Epithelial cell of proximal tubule (primary cell): ENCODE data around the gene RUNX2. TPM values are rescaled to one million over a fixed set of nuclear protein-coding genes. Genes with fewer than 3 reads are reported as not detected.

Experiments
- DNase-seq: peaks from one replicate; pipeline ENCODE4 v3.0.0-alpha.2; 2011; ENCODE audit warnings: low read depth
- H3K4me3 ChIP-seq: 2 replicates; pipeline ENCODE4 v1.5.1; 2011; ENCODE audit warnings: low read depth, mild to moderate bottlenecking, low read length
- total RNA-seq: library from RNA; depleted of rRNA; stranded (reverse); fragments of >200 nt; gene quantifications from 2 replicates; pipeline ENCODE4 v1.2.3, GENCODE V29; 2015
- TF ChIP-seq, protein P1 (sequence below): conservative IDR thresholded peaks from 2 replicates; pipeline ENCODE4 v1.5.1; 2012; ENCODE audit warnings: low read depth, mild to moderate bottlenecking, low read length

Gene RUNX2
- total RNA-seq, 1 donor from 2014 or later, result 13.1 TPM

DNA sequence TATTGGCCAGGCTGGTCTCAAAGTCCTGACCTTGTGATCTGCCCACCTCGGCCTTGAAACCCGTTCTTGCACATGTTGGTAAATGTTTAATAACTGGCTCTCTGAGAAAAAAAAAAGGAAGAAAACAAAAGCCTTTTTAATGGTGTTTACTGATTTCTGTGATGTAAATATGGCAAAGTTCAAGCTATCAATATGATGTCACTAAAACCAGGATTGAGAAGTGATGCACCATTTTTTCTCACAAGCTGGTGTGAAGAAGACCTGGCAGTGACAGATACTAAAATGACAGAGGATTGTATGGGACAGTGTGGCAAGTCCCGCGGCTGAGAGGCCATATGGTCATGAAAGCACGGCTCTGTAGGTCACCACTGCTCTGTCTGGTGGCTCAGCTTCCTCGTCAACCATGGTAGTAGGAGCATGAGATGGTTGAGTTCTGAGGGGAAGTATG is 245.9 kb downstream of the RUNX2 start:
- no peak overlapping the region for H3K4me3 ChIP-seq
- TF ChIP-seq, protein P1, sequence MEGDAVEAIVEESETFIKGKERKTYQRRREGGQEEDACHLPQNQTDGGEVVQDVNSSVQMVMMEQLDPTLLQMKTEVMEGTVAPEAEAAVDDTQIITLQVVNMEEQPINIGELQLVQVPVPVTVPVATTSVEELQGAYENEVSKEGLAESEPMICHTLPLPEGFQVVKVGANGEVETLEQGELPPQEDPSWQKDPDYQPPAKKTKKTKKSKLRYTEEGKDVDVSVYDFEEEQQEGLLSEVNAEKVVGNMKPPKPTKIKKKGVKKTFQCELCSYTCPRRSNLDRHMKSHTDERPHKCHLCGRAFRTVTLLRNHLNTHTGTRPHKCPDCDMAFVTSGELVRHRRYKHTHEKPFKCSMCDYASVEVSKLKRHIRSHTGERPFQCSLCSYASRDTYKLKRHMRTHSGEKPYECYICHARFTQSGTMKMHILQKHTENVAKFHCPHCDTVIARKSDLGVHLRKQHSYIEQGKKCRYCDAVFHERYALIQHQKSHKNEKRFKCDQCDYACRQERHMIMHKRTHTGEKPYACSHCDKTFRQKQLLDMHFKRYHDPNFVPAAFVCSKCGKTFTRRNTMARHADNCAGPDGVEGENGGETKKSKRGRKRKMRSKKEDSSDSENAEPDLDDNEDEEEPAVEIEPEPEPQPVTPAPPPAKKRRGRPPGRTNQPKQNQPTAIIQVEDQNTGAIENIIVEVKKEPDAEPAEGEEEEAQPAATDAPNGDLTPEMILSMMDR, result no peak
- no peak for DNase-seq

DNA sequence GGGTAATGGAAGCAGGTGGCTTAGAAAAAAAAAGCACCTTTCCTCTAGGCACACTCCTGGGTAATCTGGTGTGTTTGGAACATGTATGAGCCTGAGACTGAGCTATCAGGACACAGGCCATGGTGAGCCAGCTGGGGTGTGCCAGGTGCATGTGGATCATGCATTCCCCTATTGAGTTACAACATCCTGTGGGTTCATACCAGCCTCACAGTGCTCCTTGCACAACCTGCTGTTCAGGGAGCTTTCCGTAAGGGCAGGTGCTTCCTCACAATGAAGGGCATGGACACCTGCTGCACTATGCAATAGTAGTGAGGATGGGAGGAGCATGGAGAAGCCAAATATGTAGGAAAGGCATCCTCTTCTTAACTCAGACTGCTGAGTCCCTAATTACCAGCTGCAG is 246.8 kb downstream of the RUNX2 start:
- DNase-seq, result no peak
- no peak overlapping the region for H3K4me3 ChIP-seq
- TF ChIP-seq, protein P1, result no peak

DNA sequence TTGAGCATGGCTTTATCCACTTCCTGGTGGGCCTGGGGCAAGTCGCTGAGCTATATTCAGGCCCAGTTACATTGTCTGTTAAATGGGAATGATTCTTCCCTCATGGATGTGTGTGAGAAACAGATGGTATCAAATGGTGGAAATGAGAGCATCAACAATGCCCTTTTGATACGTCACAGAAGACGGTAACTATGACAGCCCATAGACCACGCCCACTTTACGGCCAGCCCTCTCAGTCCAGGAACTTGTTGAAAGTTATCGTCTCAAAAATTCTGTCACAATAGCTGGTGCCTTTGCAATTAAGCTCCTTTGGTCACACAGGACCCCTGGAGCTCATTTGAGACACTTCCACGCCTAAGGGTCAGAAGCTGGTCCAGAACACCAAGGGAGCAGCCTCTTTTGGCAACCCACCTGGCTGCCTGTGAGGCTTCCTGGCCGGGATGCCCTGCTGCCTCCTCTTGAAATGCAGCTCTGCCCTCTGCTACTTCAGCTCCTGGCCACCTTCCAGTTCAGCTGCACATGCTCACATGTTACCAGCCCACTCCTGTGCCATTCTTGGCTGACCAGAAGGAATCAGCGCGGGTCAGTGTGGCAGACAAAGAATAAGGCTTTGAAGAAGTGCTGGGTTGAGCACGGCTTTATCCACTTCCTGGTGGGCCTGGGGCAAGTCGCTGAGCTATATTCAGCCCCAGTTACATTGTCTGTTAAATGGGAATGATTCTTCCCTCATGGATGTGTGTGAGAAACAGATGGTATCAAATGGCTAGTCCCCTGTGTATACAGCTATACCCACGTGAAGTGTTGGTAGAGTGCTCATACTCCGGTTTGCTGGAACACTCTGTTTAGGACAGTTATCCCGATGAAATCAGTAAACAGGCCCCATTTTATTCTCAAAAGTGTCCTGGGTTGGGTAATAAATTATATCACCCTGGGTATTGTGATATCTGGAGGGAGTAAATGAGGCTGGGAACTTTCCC is 248.8 kb downstream of the RUNX2 start:
- H3K4me3 ChIP-seq, result no peak overlapping the region
- DNase-seq, result no peak
- TF ChIP-seq, protein P1, result no peak

DNA sequence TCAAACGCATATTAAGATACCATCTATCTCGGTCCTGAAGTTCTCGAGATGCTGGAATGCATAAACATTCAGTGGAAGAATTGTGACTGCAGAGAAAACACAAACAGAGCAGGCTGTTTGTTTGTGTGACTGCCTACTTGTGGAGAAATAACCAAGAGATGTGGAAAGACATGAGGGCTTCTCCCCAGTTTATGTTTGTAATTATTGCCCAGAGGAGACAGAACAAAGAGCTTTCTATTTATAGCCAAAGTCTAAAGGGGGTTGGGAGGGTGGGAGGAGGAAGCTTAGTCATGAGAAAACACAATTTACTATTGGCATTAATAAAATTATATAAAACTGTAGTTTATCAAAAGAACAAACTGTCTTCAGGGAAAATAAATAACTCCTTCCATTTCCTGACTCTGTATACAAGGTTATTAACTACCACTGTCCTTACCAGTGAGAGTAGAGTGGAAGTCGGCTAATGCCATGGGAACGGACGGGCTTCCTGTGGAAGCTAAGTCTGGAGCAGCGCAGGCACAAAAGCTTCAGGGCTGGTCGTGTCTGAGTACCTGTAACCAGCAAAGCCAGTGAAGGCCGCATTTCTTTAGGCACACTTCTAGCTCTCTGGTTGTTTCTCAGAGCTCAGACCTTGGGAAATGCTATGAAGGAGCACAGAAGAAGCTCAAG is 249.8 kb downstream of the RUNX2 start:
- TF ChIP-seq, protein P1, result no peak
- H3K4me3 ChIP-seq, result no peak overlapping the region
- no peak for DNase-seq

DNA sequence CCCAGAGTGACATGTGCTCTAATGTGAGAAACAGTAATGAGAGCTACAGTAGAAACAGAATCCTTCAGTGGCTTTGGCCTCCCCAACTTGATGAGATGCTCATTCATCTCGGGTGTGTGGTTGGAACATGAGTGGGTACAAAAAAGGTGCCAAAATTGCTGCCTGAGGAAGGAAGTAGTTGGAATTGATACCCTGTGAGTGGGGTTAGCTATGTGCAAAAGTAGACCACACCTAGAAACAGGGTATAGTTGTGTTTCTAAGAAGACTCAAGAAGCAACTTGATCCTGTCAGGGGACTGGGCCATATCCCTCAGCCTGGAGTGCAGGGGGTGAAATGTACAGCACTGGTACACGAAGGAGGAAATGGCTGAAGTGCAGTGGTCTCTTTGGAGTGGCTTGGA is 256.0 kb downstream of the RUNX2 start:
- TF ChIP-seq, protein P1, result no peak
- no peak for DNase-seq
- H3K4me3 ChIP-seq, result no peak overlapping the region

DNA sequence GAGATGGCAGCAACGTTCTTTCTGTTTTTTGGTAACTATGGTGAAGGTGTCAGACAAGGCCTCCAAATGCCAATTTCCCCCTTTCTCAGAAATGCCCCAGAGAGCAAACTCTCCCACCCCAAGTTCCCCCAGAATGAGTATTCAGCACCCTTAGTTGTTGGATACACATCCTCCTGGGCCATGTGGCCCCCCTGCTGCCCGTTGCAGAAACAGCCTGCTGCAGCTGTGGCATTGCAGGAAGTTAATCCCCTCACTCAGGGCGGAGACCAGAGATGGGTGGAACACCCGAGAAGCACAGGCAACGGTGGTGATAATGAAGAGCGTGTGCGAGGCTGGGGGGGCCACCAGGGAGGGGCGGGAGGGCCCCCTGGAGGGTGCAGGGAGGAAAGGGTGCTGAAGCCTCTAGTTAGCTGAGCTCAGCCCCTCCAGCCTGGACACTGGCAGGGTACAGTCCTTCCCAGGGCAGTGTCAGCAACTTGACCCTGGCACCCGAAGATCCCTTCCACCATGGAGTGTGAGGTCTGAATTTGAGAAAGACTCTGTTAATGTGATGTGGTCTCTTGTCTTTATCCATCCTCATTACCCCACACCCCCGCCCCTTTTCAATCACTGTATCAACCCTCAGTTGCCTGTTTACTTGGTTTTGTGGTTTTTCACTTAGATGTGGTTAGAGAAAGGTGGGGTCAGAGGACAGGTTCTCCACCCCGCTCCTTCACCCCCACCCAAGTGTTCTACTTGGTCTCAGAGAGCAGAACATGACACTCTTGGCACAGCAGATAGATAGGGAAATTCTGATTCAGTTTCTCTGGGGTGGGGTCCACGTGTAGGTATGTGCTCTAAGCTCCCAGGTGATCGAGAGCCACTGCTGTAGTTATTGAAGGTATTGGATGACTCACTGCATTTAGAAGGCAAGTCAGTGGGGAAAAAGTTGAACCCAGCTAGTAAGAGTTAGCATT is 258.4 kb downstream of the RUNX2 start:
- DNase-seq, result no peak
- TF ChIP-seq, protein P1, result no peak
- no peak overlapping the region for H3K4me3 ChIP-seq
